BJ (cell line): Measurements from ENCODE around the gene TM7SF2. TPM values are rescaled to one million over a fixed set of nuclear protein-coding genes. Genes with fewer than 3 reads are reported as not detected.

Experiments
- CTCF ChIA-PET: fragments of 350-600 bp; formaldehyde crosslinking; extraction: SDS; loops from one replicate; lab custom pipeline; 2021; ENCODE audit warnings: antibody characterized with exemption, inconsistent platforms; lab: Yijun Ruan, JAX
- POLR2A ChIA-PET: fragments of 300-600 bp; sonication (Branson Sonifier 250); formaldehyde crosslinking; extraction: SDS; loops from one replicate; lab custom pipeline; 2021; ENCODE audit warnings: antibody characterized with exemption; lab: Charles Lee
- DNase-seq: peaks from one replicate; pipeline ENCODE4 v3.0.0-alpha.2; 2011; ENCODE audit warnings: low read depth
- H3K27me3 ChIP-seq: 2 replicates; pipeline ENCODE4 v1.6.0; 2011; ENCODE audit warnings: low read length; ENCODE audit not compliant: control insufficient read depth, insufficient read depth
- H3K36me3 ChIP-seq: 2 replicates; pipeline ENCODE4 v1.5.1; 2011; ENCODE audit warnings: low read length; ENCODE audit not compliant: control insufficient read depth, insufficient read depth
- H3K4me3 ChIP-seq: 2 replicates; pipeline ENCODE4 v1.5.1; 2011; ENCODE audit warnings: low read depth, mild to moderate bottlenecking, control low read depth, low read length
- CTCF ChIP-seq: IDR thresholded peaks from 2 replicates; pipeline ENCODE4 v1.5.1; 2011; ENCODE audit warnings: low read depth, mild to moderate bottlenecking, control low read depth, inconsistent platforms, low read length, moderate library complexity; ENCODE audit not compliant: insufficient read depth
- polyA plus RNA-seq: library from polyadenylated mRNA; depleted of rRNA; stranded (reverse); fragments of >200 nt; gene quantifications from 2 replicates; pipeline ENCODE4 v1.2.3, GENCODE V29; 2011

The TM7SF2 gene
- polyA plus RNA-seq, 1 experiment: 8.2 TPM

- no peak for DNase-seq
- Histone ChIP-seq H3K4me3 (no peak overlapping the region), H3K27me3 (no peaks in the 10 kb centered on the region), H3K36me3 (peaks cover 56% of the 10 kb centered on the region)
- POLR2A ChIA-PET: interaction anchor here (0.7 kb wide), 1 partner anchor 26 kb away, joined by 3 read pairs; no protein-coding TSS in a partner anchor
- TF ChIP-seq CTCF: no peak
- CTCF ChIA-PET: interaction anchor here (0.6 to 0.9 kb wide), 2 partner anchors 10 to 15 kb away, joined by 3 to 4 read pairs (median 3); partner anchors contain the start of gene ZNHIT2
Observed at GRCh38 chr11:65127473-65128181, 16.0 kb downstream of the TM7SF2 start.

- Histone ChIP-seq H3K27me3 (no peaks in the 10 kb centered on the region), H3K36me3 (peaks cover 57% of the 10 kb centered on the region), H3K4me3 (no peak overlapping the region)
- POLR2A ChIA-PET: no interaction called here
- DNase-seq: no peak
- CTCF ChIA-PET: interaction anchor here (0.9 to 1.2 kb wide), 2 partner anchors 10 to 16 kb away, joined by 3 to 4 read pairs; no protein-coding TSS in a partner anchor
- no peak for TF ChIP-seq CTCF
Observed at GRCh38 chr11:65128182-65129145, 16.8 kb downstream of the TM7SF2 start.

GRCh38 chr11:65129649-65130441, 18.2 kb downstream of the TM7SF2 start:
- CTCF ChIA-PET: interaction anchor here (0.9 to 1.2 kb wide), 2 partner anchors 8 to 12 kb away, joined by 3 to 6 read pairs; partner anchors contain the start of genes FAU, MRPL49 and ZNHIT2
- Histone ChIP-seq H3K27me3 (no peaks in the 10 kb centered on the region), H3K36me3 (peaks cover 57% of the 10 kb centered on the region), H3K4me3 (no peak overlapping the region)
- POLR2A ChIA-PET: no interaction called here
- no peak for TF ChIP-seq CTCF
- DNase-seq: no peak

GRCh38 chr11:65130631-65131416, 19.2 kb downstream of the TM7SF2 start:
- ChIA-PET CTCF (interaction anchor here (0.9 to 1.6 kb wide), 3 partner anchors 9 to 20 kb away, joined by 3 to 9 read pairs (median 6); partner anchors contain the start of genes FAU, MRPL49, TM7SF2 and ZNHIT2), POLR2A (interaction anchor here (0.8 kb wide), 1 partner anchor 9 kb away, joined by 3 read pairs; the partner anchor contains the start of genes FAU and MRPL49)
- TF ChIP-seq CTCF: no peak
- H3K27me3 ChIP-seq: no peaks in the 10 kb centered on the region
- H3K4me3 ChIP-seq: no peak overlapping the region
- H3K36me3 ChIP-seq: peaks cover 52% of the 10 kb centered on the region
- DNase-seq: no peak
